Stimulated activated CD8-positive, alpha-beta memory T cell treated with anti-CD3 and anti-CD28 coated beads, Interleukin-7, amount 100 ng/mL, for 48 hours (primary cell): ENCODE results near the gene FGD2.
"Not testable (repeated sequence)": the region's sequence is repeated elsewhere in the genome, so short reads cannot be mapped to it uniquely, and the experiment has no call there.

ENCODE experiments used
- DNase-seq, 2 donors: peaks; one replicate each; pipeline ENCODE4 v3.0.0-alpha.2; 2020; ENCODE audit warnings: low read depth in 1 of 2; ENCODE audit errors: extremely low read depth in 1 of 2

Gene FGD2

DNA sequence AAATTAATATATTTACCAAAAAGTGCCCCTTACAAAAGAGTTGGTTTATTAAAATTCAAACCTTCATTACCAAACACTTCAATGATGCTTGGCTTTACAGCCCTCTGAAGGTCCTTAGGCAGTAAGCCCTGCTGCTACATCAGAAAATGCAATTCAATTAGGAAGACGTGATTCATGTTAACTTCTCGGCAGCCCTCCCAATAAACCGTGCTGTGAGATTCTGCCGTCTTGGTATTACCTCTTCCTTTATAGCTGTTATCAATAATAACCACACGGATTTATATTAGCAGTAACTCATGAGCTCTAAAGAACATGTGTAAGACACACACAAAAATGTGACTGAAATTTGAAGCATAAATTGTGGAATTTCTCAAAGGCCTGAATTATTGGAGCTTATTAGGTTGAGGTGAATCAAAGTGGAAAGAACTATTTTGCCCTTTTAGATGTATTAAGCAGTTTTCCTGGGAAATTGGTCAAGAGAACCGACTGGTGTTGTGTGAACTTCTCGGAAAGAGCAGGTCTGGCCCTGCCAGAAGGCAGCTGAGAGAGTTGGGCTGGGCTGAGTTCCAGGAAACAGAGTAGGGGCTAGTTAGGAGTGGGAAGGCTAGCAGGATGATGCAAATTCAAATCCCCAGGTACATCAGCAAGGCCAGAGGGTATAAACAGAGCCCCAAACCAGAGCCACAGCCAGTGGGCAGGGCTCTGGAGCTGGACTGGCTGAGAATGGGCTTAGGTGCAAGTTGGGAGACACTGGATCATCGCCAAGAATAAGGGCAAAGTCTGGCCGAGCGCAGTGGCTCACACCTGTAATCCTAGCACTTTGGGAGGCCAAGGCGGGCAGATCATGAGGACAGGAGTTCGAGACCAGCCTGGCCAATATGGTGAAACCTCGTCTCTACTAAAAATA lies 33.1 kb downstream of the FGD2 start:
- no peak for DNase-seq

DNA sequence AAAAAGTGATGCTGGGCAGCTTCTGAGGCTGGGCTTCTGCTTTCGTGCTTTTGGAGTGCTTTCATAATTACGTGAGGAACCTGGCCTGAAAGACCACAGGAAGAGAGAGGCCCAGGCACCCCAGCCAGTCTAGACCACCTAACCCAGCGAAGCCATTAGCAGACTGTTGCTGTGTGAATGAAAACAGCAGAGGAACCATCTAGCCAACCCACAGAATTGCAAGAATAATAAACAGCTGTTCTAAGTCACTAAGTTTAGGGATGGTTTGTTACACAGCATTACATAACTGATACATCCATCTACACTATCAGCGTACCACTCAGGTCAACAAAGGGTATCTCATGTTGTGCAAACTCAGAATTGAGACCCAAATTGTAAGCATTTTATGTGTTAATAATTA lies 34.5 kb downstream of the FGD2 start:
- no peak for DNase-seq

DNA sequence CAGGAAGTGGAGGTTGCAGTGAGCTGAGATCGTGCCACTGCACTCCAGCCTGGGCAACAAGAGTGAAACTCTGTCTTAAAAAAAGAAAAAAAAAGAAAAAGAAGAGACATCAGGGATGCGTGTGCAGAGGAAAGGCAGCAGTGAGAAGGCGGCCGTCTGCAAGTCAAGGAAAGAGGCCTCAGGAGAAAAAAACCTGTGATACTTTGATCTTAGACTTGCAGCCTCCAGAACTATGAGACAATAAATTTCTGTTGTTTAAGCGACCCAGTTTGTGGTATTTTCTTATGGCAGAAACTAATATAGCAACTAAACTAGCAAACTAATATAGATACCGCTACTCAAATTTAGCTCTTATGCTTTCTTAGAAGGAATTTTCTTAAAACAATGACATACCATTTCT lies 36.1 kb downstream of the FGD2 start:
- no peak for DNase-seq

DNA sequence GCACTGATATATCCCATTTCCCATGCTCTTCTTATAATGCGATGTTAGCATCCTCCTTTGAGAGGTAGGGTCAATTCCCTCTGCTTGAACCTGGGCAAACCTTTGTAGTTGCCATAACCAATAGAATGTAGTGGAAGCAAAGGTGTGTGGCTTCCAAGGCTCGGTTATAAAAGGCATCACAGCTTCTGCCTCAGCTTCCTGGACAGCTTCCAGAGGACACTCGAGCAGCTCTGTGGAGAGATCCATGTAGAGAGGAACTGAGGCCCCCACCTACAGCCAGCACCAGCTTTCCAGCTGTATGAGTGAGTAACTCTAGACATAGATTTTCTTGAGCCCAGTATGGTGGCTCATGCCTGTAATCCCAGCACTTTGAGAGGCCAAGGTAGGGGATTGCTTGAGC lies 36.7 kb downstream of the FGD2 start:
- DNase-seq = no peak

DNA sequence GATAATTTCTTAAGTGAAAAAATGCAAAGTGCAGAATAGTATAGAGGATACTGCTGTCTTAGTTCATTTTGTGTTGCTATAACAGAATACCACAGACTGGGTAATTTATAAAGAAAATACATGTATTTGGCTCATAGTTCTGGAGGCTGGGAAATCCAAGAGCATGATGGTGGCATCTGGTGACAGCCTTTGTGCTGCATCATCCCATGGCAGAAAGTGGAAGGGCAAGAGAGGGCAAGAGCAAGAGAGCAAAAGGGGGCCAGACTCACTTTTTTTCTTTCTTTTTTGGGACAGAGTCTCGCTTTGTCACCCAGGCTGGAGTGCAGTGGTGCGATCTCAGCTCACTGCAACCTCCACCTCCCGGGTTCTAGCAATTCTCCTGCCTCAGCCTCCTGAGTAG lies 37.6 kb downstream of the FGD2 start:
- not testable (repeated sequence) for DNase-seq

DNA sequence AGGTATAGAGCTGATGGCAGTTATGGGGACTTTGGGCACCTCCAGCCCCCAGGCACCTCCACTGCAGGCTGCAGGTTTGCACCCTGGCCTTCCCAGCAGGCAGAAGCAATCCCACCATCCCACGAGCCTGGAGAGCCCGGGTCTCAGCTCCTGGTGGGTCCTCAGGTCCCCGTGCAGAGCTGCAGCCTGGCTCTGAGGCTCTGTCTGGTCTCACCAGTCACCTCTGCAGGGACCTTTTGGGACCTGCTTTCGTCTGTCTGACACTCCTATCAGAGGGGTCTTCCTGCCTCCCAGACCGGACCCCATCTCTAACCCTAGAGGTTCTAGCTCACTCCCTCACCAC lies 41.9 kb downstream of the FGD2 start:
- DNase-seq = no peak

DNA sequence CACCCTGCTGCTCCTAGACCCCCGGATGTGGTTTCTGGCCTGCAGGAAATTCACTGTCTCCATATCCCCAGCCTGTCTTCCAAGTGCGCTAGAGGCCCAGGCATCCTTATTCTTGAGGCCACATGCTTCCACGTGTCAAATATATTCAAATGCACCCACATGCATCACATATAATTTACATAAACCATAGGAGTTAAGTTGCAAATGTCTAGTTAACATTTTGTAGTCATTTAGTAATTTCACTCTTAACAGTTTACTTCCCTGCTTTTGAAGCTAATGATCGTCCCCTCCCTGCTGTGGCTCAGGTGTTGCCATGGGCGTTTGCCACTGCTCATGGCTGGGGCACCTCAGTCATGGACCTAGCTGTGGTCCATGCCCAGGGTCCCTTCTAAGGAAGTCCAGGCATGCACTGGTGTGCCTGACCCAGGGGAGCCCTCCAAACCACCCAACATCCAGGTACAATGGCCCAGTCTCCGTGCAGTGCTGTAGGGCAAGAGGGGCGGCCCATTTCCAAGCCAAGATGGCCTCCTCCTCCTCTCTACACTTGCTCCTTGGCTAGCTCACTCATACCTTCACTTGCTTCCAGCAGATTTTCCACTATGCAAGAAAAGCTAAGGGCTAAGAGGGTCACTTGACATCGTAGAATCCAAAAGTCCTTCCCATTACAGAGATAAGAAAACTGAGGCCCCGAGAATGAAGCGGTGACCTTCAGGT lies 42.4 kb downstream of the FGD2 start:
- no peak for DNase-seq

DNA sequence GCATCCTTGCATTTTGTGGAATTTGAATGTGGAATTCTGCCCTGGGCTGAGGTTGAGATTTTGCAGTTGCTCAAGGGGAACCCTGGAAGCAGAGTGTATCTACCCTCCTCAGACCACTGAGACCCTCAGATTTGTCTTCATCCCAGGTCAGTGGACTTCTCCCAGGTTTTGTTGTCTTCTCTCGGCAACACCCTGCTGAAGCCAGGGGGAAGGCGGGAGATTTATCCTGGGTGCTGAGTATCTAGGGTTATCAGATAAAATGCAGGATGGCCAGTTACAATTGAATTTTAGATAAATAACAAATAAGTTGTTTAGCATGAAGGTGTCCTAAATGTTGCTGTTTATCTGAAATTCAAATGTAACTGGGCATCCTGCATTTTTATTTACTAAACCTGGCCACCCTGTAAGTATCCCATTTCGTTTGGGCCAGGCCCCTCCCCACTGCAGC lies 43.0 kb downstream of the FGD2 start:
- no peak for DNase-seq

DNA sequence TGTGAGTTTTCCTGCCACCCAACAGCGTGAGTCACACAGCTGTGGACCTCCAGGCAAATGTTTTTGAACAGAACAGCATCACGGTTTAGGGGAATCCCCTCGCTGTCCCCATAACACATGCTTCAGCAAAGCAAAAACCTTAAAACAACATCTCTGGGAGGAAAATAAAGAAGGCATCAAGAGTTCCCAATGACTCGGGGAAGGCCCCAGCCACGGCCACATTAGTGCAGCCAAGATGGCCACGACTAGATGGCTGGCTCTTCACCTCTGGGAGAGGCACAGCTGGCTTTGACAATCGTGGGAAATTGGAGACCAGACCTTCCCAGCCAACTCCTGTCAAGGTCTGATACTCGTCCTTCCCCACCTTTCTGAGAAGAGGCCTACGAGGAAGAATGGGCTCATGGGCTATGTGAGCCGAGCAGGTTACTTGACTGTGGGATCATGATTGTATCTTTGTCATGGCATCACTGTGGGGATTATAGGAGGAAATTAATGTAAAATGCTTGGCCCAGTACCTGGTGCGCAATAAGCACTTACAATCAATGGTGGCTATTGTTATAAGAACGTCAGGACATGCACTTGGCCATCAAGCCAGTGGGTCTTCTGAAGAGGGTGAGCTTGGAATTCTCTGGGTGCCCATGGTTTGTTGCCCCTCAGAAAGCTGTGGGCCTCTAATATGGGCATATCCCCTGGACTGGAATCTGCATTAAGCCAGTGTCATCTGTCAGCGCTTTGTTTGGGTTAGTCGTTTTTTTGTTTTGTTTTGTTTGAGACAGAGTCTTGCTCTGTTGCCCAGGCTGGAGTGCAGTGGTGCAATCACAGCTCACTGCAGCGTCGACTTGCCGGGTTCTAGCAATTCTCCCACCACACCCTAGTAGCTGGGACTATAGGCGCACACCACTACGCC lies 43.6 kb downstream of the FGD2 start:
- DNase-seq = peak; percentile 43 to 75

DNA sequence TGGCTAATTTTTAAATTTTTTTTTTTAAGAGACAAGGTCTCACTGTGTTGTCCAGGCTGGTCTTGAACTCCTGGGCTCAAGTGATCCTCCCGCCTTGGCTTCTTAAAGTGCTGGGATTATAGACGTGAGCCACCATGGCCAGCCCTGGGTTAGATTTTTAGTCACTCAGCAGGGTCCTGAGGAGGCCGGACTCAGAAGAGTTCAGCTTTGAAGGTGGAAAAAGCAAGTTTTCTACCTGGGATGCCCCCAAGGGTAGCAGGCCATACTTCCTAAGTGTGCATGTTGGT lies 44.2 kb downstream of the FGD2 start:
- DNase-seq = no peak

DNA sequence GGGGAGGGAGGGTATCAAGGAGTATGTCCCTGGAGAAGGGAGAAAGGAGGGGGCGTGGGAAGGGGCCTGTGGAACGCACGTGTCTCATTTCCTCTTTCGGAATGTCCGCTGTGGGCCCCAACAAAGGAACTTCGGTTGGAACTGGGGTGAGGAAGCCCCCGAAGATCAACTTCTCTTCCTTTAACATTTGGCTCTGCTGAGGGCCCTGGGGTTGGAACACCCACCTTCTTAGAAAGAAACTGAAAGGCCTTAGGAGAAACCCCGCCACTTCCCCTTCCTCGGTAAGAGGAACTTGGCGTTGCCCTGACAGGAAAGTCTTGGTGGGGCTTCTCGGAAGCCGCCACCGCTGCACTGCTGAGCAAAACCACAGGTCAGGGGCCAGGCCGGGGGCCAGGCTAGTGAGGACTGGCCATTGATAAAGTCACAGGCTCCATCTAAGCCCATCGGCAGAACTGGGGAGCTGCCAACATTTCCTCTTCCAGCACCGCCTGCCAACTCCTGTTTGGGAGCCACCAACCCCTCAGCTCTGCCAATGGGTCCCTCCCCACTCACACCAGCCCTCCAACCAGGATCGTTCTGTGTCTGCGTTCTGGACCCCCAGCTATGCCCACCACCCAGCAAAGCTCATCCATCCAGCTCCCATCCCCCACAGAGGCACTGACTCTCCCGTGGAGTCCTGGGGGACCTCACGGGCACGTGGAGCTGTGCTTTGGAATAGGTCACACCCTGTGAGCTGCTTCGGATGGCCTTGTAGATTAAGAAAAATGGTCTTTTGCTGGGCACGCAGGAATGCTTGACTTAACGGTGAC lies 44.8 kb downstream of the FGD2 start:
- DNase-seq = peak; percentile 64 to 77

DNA sequence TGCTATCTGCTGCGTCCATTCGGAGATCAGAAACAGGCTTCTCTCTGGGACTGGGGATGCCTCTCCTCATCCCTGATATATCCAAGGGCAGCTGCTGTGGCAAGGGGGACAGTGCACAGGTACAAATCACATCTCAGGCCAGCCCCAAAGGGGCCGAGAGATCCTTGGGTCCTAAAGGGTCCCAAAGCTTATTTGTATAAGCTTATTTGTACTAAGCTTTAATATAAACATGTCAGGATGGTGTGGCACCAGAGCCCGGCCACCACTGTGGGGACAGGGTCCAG lies 45.3 kb downstream of the FGD2 start:
- no peak for DNase-seq

DNA sequence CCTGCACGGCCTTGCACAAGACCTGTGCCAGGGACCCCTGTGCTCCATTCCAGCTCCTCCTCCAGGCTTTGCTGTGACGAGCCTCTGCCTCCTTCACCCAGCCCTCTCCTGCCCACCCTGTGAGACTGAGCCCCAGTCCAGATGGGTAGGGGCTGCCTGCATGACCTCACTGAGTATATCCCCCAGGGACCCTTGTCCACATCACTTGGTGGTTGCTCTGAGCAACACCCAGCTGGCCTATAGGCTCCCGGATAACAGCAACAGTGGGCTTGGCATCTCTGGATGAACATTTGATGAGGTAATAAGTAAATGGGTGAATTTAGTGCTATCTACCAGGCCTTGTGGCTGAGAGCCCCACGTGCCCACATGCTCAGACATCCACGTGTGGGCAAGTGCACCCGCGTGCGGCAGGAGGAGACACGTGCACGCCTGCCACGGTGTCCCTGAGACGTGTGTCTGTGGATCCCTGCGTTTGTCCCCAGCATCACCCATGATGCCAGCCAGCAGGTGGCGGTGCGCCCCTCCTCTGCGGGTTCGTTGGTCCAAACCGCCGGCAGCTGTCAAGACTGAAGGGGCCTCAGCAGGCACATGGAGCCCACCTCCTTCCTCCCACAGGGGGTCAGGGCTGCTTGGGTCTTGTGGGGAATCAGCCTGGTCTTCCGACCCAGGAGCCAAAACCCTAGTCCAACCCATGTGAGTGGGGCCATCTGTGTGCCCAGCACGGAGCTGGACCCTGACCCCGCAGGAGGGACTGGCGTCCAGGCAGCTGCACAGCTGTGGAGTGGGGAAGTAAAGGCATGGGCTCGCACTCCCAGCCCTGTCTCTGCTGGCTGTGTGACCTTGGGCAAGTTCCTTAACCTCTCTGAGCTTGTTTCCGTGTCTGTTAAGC lies 45.9 kb downstream of the FGD2 start:
- DNase-seq = peak; percentile 85 to 88

DNA sequence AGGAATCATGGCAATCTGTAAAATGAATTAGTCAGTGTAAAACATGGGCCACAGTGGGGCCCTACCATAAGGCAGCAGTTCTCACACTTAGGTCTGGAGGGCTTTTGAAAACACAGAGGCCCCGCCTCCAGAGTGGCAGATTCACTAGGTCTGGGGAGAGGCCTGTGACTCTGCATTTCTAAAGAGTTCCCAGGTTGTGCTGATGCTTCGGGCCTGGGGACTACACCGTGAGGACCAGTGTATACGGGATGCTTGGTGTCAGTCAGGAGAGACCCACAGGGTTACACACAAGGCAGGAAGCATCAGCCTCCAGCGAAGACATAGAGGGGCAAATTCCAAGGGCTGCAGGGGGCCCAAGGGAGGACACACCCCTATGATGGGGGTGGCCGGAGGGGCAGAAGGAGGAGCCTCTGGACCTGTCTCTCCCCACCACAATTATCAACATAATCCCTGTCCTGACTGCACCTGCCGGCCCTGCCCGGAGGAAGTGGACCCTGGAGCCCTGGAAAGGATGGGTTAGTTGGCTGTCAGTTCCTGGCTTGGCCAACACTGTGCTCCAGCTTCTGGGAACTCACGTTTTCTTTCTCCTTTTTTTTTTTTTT lies 46.7 kb downstream of the FGD2 start:
- no peak for DNase-seq

DNA sequence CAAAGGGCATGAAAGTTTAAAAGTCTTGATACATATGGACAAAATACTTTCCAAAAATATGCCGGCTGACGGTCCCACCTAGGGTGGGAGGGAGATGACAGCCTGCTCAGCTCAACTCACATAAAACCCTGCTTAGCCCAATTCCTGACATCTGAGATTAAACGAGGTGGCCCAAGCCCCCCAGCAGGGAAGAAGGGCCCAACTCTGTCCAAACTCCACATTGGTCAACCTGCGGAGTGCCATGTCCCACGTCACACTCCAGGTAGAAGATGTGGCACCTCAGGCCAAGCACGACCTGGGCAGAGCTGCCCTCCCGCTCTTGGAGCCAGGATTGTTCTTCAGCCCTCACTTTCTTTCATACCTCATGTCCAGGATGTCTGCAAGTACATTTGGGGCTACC lies 48.2 kb downstream of the FGD2 start:
- DNase-seq = no peak

DNA sequence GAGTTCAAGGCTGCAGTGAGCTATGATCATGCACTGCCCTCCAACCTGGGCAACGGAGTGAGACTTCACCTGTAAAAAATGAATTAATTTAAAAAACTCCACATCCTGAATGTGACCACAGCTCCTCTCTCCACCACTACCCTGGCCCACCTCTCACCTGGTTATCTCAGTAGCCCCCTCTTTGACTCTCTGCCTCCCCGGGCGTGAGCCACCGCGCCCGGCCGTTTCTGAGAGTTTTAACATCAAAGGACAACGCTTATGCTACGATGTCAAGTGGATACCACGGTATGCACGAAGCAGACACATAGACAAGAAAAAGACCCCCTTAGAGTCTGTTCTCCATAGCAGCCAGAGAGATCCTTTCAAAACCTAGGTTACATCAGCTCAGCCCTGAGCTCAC lies 48.7 kb downstream of the FGD2 start:
- no peak for DNase-seq

DNA sequence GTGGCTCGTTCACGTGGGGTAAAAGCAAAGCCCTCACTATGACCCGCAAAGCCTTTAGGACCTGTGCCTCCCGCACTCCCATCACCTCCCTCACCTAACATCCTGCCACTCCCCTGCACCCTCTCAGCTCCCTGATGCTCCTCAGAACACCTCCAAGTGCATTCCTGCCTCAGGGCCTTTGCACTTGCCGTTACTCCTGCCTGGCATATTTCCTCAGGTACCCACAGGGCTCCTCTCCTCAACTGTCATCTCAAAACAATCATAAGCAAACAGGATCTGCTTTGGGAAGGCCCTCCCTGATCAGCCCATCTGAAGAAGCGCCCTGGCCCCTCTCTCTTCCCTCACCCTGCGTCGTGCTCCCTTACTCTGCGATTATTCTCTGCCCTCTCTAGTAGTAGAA lies 49.1 kb downstream of the FGD2 start:
- no peak for DNase-seq

DNA sequence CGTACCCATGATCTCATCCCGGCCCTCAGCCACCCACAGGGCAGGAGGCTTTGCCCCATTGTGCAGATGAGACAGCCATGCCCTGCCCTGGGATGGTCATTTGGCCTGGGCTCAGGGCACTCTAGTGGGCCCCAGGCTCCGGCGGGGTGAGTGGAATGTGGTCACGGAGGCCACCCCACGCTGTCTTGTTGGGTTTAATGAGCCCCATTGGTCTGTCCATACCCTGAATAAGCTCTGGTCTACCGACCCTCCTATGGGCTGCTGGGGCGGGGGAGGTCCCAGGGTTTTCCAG lies 50.6 kb downstream of the FGD2 start:
- no peak for DNase-seq

DNA sequence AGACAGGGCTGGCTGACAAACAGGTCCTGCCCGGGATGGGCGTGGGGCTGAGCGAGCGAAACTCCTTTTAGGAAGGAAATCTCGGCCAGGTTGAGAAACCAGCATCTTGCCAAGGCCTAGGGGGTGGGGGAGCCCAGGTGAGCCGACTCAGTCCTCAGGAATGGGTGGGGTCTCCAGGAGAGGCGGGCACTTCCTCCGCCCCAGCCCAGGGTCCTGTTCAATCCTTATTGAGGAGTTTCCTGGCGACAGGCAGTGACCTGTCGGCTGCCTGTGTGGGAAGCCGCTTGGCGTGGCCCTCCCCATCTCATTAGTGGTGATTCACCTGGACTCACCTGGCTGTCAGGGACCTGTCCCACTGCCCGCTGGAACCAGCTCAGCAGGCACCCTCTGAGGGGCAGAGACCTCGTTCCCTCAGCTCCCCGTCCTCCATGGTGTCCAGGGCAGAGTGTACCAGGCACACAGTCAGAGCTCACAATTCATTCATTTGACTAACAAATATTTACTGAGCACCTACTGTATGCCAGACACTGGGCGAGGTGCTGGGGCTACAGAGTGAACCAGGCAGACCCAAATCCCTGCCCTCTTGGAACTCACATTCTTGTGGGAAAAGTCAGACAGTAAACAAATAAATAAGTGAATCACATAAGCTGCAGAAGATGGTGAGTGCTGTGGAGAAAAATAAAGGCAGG lies 51.1 kb downstream of the FGD2 start:
- DNase-seq = no peak
